GM06990 (cell line): ENCODE measurements around the gene IPPK.

Experiments used
- DNase-seq: peaks from one replicate; pipeline ENCODE4 v3.0.0-alpha.2; 2011; ENCODE audit not compliant: insufficient read length; ENCODE audit errors: extremely low read depth
- H3K27me3 ChIP-seq: replicated peaks from 2 replicates; pipeline ENCODE4 v1.6.0; 2011; ENCODE audit warnings: low read length; ENCODE audit not compliant: control insufficient read depth, insufficient read depth
- H3K36me3 ChIP-seq: 2 replicates; pipeline ENCODE4 v1.5.1; 2011; ENCODE audit warnings: low read length; ENCODE audit not compliant: control insufficient read depth, insufficient read depth
- H3K4me3 ChIP-seq: replicated peaks from 2 replicates; pipeline ENCODE4 v1.5.1; 2011; ENCODE audit warnings: low read depth, mild to moderate bottlenecking, control low read depth, low read length
- CTCF ChIP-seq: IDR thresholded peaks from 2 replicates; pipeline ENCODE4 v1.5.1; 2011; ENCODE audit warnings: low read length, control low read depth, mild to moderate bottlenecking, inconsistent platforms; ENCODE audit not compliant: insufficient read depth, poor library complexity, severe bottlenecking

IPPK gene

GRCh38 chr9:92614123-92614510 lies 55.8 kb downstream of the IPPK start:
- Histone ChIP-seq H3K27me3 (no peaks in the 10 kb centered on the region), H3K36me3 (peaks cover 25% of the 10 kb centered on the region), H3K4me3 (no peak overlapping the region)
- DNase-seq = no peak
- TF ChIP-seq CTCF = no peak

GRCh38 chr9:92613268-92614122 lies 56.4 kb downstream of the IPPK start:
- DNase-seq = no peak
- Histone ChIP-seq H3K27me3 (no peaks in the 10 kb centered on the region), H3K4me3 (no peak overlapping the region), H3K36me3 (peaks cover 25% of the 10 kb centered on the region)
- no peak for TF ChIP-seq CTCF

GRCh38 chr9:92612816-92613215 lies 57.1 kb downstream of the IPPK start:
- H3K36me3 ChIP-seq = peaks cover 20% of the 10 kb centered on the region
- DNase-seq = no peak
- no peak for TF ChIP-seq CTCF

GRCh38 chr9:92612292-92612691 lies 57.6 kb downstream of the IPPK start:
- Histone ChIP-seq H3K4me3 (no peak overlapping the region), H3K36me3 (peaks cover 18% of the 10 kb centered on the region)

More at GRCh38 chr9:92612816-92613215, 57.1 kb downstream of the IPPK start:
- no peak overlapping the region for H3K4me3 ChIP-seq
- H3K27me3 ChIP-seq = no peaks in the 10 kb centered on the region

GRCh38 chr9:92611621-92612285 lies 58.2 kb downstream of the IPPK start:
- DNase-seq = no peak
- H3K4me3 ChIP-seq = no peak overlapping the region
- no peak for TF ChIP-seq CTCF
- peaks cover 18% of the 10 kb centered on the region for H3K36me3 ChIP-seq
- H3K27me3 ChIP-seq = no peaks in the 10 kb centered on the region

More at GRCh38 chr9:92612292-92612691, 57.6 kb downstream of the IPPK start:
- DNase-seq = no peak
- no peaks in the 10 kb centered on the region for H3K27me3 ChIP-seq
- no peak for TF ChIP-seq CTCF
